ENCODE results near the gene CPSF3. TPM values are rescaled to one million over a fixed set of nuclear protein-coding genes. Genes with fewer than 3 reads are reported as not detected.

CPSF3 gene
- total RNA-seq, 1 experiment from 2014 or later: 72.6 TPM

DNA sequence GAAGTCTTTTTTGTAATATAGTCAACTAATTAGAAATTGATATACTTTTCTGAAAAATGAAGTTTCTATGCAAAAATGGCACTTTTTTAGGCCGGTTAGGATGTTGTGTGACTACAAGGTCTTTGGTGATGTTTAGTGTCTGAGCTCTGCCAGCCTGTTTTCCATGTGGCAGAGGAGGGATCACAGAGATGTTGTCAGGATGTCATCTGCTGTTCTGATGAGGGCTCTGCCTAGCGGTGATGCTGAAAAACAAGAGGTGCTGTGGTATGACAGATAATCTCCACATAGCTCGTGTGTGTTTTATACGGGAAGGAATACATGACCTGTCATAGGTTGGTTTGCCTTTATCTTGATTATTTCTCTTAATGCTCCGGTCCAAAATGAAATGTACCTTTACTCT is 38.9 kb downstream of the CPSF3 start:
- no peaks in the 10 kb centered on the region for H3K27me3 ChIP-seq (ENCODE audit: low read length)
- H3K36me3 ChIP-seq (ENCODE audit: insufficient read depth, low read length): peaks cover 20% of the 10 kb centered on the region
- DNase-seq: no peak
- no peak overlapping the region for H3K9ac ChIP-seq (ENCODE audit: low read length)
- H3K4me2 ChIP-seq (ENCODE audit: low read depth, low read length, poor library complexity, severe bottlenecking): no peak overlapping the region
- no peaks in the 10 kb centered on the region for H3K79me2 ChIP-seq (ENCODE audit: low read length)
- H3K9me2 ChIP-seq (replicated peaks; ENCODE audit: insufficient read depth, low read length): no peaks in the 10 kb centered on the region
- no peak overlapping the region for H3K4me3 ChIP-seq (ENCODE audit: low read length)
- H4K20me1 ChIP-seq (ENCODE audit: insufficient read depth, low read depth, low read length): no peaks in the 10 kb centered on the region
- no peaks in the 10 kb centered on the region for H3K4me1 ChIP-seq (ENCODE audit: low read length)
- no peak overlapping the region for H3K27ac ChIP-seq (ENCODE audit: low read length)
- no peaks in the 10 kb centered on the region for H3K9me3 ChIP-seq (ENCODE audit: low read length)
- no peak overlapping the region for H2AFZ ChIP-seq (ENCODE audit: low read length)

DNA sequence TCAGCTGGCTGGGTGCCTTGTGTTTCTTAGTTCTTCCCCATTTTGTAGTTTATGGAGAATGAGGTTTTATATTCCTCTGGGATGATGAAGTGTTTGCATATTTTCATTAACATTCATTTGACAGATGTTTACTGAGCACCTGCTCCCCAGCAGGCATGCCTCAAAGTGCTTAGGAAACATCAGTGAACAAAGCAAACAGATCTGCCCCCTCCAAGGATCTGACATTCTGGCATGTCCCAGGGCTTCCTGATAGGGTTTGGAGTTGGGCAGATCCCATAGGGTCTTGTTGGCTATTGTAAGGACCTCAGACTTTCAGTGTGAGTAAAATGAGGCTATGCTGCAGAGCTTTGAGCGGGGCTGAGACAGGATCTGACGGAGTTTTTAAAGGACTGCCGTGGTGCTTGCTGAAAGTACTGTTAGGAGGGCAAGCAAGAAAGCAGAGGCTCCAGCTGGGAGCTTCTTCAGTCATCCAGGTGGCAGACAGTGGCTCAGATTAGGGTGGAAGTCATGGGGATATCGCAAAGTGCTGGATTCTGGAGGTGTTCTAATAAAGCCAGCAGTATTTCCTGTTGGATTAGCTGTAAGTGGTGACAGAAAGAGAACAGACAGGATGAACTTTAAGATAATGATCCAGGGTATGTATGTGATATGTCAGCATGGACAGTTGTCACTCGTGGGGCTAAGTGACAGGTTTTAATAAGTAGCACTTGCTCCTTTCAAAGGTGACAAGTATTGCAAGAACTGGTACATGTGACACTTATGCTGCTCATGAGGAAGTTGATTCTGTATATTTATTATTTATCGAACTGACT is 39.6 kb downstream of the CPSF3 start:
- Histone ChIP-seq H3K36me3 (ENCODE audit: insufficient read depth, low read length) (peaks cover 24% of the 10 kb centered on the region), H4K20me1 (ENCODE audit: insufficient read depth, low read depth, low read length) (no peaks in the 10 kb centered on the region), H3K4me1 (ENCODE audit: low read length) (no peaks in the 10 kb centered on the region), H3K27ac (ENCODE audit: low read length) (no peak overlapping the region), H3K9me3 (ENCODE audit: low read length) (no peaks in the 10 kb centered on the region), H3K4me3 (ENCODE audit: low read length) (no peak overlapping the region), H3K79me2 (ENCODE audit: low read length) (no peaks in the 10 kb centered on the region), H3K4me2 (ENCODE audit: low read depth, low read length, poor library complexity, severe bottlenecking) (no peak overlapping the region), H3K27me3 (ENCODE audit: low read length) (no peaks in the 10 kb centered on the region), H3K9ac (ENCODE audit: low read length) (no peak overlapping the region), H2AFZ (ENCODE audit: low read length) (no peak overlapping the region), H3K9me2 (replicated peaks; ENCODE audit: insufficient read depth, low read length) (no peaks in the 10 kb centered on the region)
- no peak for DNase-seq

DNA sequence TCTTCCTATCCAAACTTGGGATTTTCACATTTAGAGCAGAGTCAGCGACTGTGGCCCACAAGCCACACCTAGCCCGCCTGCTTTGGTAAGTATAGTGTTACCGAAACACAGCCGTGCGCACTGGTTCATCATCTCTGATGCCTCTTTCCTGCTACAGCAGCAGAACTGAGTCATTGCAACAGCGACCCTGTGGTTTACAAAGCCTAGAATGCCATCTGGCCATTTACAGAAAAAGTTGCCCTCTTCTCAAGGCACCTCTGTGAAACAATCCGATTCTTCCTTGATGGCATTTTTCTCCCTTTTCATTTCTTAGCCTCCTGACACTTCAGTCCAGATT is 40.2 kb downstream of the CPSF3 start:
- no peak for DNase-seq
- Histone ChIP-seq H3K9ac (ENCODE audit: low read length) (no peak overlapping the region), H4K20me1 (ENCODE audit: insufficient read depth, low read depth, low read length) (no peaks in the 10 kb centered on the region), H3K9me2 (replicated peaks; ENCODE audit: insufficient read depth, low read length) (no peaks in the 10 kb centered on the region), H3K27ac (ENCODE audit: low read length) (no peak overlapping the region), H2AFZ (ENCODE audit: low read length) (no peak overlapping the region), H3K4me1 (ENCODE audit: low read length) (no peaks in the 10 kb centered on the region), H3K9me3 (ENCODE audit: low read length) (no peaks in the 10 kb centered on the region), H3K4me3 (ENCODE audit: low read length) (no peak overlapping the region), H3K4me2 (ENCODE audit: low read depth, low read length, poor library complexity, severe bottlenecking) (no peak overlapping the region), H3K79me2 (ENCODE audit: low read length) (no peaks in the 10 kb centered on the region), H3K27me3 (ENCODE audit: low read length) (no peaks in the 10 kb centered on the region), H3K36me3 (ENCODE audit: insufficient read depth, low read length) (peaks cover 24% of the 10 kb centered on the region)

DNA sequence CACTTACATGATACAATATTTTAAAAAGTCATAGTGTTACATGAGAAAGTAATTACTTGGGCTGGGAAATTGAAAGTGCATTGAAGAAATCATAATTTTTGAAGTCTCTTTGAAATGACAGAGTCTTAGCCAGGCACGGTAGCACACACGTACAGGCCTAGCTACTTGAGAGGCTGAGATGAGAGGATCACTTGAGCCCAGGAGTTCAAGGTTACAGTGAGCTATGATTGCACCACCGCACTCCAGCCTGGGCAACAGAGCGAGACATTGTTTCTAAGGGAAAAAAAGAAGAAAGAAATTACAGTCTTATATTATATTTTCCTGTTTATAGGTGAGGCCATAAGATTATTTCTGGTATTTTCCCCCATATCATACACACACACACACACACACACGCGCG is 41.7 kb downstream of the CPSF3 start:
- DNase-seq: no peak
- Histone ChIP-seq H3K4me1 (ENCODE audit: low read length) (no peaks in the 10 kb centered on the region), H3K9me3 (ENCODE audit: low read length) (no peaks in the 10 kb centered on the region), H3K36me3 (ENCODE audit: insufficient read depth, low read length) (peaks cover 20% of the 10 kb centered on the region), H2AFZ (ENCODE audit: low read length) (no peak overlapping the region), H3K27me3 (ENCODE audit: low read length) (no peaks in the 10 kb centered on the region), H3K9ac (ENCODE audit: low read length) (no peak overlapping the region), H4K20me1 (ENCODE audit: insufficient read depth, low read depth, low read length) (no peaks in the 10 kb centered on the region), H3K4me2 (ENCODE audit: low read depth, low read length, poor library complexity, severe bottlenecking) (no peak overlapping the region), H3K79me2 (ENCODE audit: low read length) (no peaks in the 10 kb centered on the region), H3K9me2 (replicated peaks; ENCODE audit: insufficient read depth, low read length) (no peaks in the 10 kb centered on the region), H3K4me3 (ENCODE audit: low read length) (no peak overlapping the region), H3K27ac (ENCODE audit: low read length) (no peak overlapping the region)

DNA sequence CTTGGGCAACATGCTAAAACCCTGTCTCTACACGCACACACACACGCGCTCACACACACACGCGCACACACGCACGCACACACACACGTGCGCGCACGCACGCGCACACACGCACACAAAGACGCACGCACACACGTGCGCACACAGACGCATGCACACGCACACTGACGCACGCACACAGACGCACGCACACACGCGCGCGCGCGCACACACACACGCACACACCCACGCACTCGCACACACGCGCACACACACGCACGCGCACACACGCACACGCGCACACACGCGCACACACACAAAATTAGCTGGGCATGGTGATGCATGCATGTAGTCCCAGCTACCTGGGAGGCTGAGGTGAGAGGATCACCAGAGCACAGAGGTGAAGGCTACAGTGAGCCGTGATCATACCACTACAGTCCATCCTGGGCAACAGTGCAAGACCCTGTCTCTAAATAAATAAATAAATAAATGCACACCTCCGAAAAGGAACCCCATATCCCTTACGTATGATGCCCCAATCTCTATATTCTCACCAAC is 42.8 kb downstream of the CPSF3 start:
- no peak overlapping the region for H3K27ac ChIP-seq (ENCODE audit: low read length)
- no peak overlapping the region for H3K9ac ChIP-seq (ENCODE audit: low read length)
- H3K79me2 ChIP-seq (ENCODE audit: low read length): no peaks in the 10 kb centered on the region
- no peak overlapping the region for H2AFZ ChIP-seq (ENCODE audit: low read length)
- no peaks in the 10 kb centered on the region for H4K20me1 ChIP-seq (ENCODE audit: insufficient read depth, low read depth, low read length)
- H3K36me3 ChIP-seq (ENCODE audit: insufficient read depth, low read length): peaks cover 19% of the 10 kb centered on the region; the same call in 1 of the 2 replicates
- no peak overlapping the region for H3K4me3 ChIP-seq (ENCODE audit: low read length)
- H3K27me3 ChIP-seq (ENCODE audit: low read length): no peaks in the 10 kb centered on the region
- no peak for DNase-seq
- H3K9me2 ChIP-seq (replicated peaks; ENCODE audit: insufficient read depth, low read length): no peaks in the 10 kb centered on the region
- H3K9me3 ChIP-seq (ENCODE audit: low read length): no peaks in the 10 kb centered on the region
- H3K4me2 ChIP-seq (ENCODE audit: low read depth, low read length, poor library complexity, severe bottlenecking): no peak overlapping the region
- H3K4me1 ChIP-seq (ENCODE audit: low read length): no peaks in the 10 kb centered on the region

DNA sequence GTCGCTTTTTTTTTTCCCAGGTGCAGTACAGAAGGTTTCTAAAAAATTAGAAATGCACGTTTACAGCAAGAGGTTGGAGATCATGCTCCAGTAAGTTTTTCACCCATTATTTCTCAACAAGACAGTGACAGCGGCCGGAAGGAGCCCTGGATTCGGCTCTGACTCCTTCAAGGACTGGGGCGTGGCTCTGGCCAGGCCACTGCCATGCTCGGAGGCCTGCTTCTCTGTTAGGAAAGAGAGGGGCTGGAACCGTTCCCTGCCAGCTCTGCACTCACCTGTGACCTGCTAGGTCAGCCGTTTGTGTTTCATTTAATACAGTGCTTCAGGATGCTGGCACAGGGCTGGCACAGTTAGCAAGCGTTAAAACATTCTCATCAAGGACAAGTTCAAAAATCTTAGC is 44.2 kb downstream of the CPSF3 start:
- Histone ChIP-seq H3K36me3 (ENCODE audit: insufficient read depth, low read length) (peaks cover 23% of the 10 kb centered on the region; the same call in 1 of the 2 replicates), H3K9me3 (ENCODE audit: low read length) (no peaks in the 10 kb centered on the region), H3K27me3 (ENCODE audit: low read length) (no peaks in the 10 kb centered on the region), H3K9ac (ENCODE audit: low read length) (no peak overlapping the region), H4K20me1 (ENCODE audit: insufficient read depth, low read depth, low read length) (no peaks in the 10 kb centered on the region), H3K4me2 (ENCODE audit: low read depth, low read length, poor library complexity, severe bottlenecking) (no peak overlapping the region), H3K4me3 (ENCODE audit: low read length) (no peak overlapping the region), H3K27ac (ENCODE audit: low read length) (no peak overlapping the region), H3K4me1 (ENCODE audit: low read length) (no peaks in the 10 kb centered on the region), H3K9me2 (replicated peaks; ENCODE audit: insufficient read depth, low read length) (no peaks in the 10 kb centered on the region), H3K79me2 (ENCODE audit: low read length) (no peaks in the 10 kb centered on the region), H2AFZ (ENCODE audit: low read length) (no peak overlapping the region)
- no peak for DNase-seq

DNA sequence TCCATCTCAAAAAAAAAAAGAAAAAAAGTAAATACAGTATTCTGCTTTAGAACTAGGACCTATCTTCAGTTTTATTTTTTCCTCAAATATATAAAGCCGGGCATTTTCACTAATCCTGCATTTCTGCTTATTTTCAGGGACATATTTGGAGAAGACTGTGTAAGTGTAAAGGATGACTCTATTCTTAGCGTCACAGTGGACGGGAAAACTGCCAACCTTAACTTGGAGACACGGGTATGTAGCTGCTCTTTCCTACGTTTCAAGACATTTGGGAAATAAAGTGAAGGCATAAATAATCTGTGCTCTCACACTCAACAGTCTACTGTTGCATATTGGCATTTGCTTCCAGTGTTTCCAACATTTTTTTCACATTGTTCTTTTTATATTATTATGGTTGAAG is 47.8 kb downstream of the CPSF3 start:
- DNase-seq: no peak

DNA sequence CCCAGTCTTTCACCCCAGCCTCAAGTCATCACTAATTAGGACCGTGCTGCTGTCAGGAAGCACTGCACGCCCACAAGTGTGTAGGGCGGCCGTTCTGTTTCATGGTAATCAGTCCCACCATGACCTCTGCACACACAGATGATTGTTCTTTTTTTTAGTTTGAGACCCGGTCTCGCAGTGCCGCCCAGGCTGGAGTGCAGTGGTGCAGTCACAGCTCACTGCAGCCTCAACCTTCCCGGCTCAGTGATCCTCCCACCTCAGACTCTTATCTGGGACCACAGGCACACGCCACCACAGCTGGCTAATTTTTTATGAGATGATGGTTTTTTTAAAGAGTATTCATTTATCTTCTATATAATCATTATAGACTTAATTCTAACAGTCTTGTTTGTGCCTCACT is 49.1 kb downstream of the CPSF3 start:
- no peaks in the 10 kb centered on the region for H3K9me2 ChIP-seq (replicated peaks; ENCODE audit: insufficient read depth, low read length)
- H3K27me3 ChIP-seq (ENCODE audit: low read length): no peaks in the 10 kb centered on the region
- peaks cover 21% of the 10 kb centered on the region for H3K79me2 ChIP-seq (ENCODE audit: low read length)
- H3K27ac ChIP-seq (ENCODE audit: low read length): no peak overlapping the region
- H3K9me3 ChIP-seq (ENCODE audit: low read length): no peaks in the 10 kb centered on the region
- no peak overlapping the region for H3K9ac ChIP-seq (ENCODE audit: low read length)
- H2AFZ ChIP-seq (ENCODE audit: low read length): no peak overlapping the region
- H3K4me3 ChIP-seq (ENCODE audit: low read length): no peak overlapping the region
- H3K4me1 ChIP-seq (ENCODE audit: low read length): peaks cover 19% of the 10 kb centered on the region
- no peak for DNase-seq
- H4K20me1 ChIP-seq (ENCODE audit: insufficient read depth, low read depth, low read length): no peaks in the 10 kb centered on the region
- H3K36me3 ChIP-seq (ENCODE audit: insufficient read depth, low read length): peaks cover 15% of the 10 kb centered on the region; the same call in 1 of the 2 replicates
- H3K4me2 ChIP-seq (ENCODE audit: low read depth, low read length, poor library complexity, severe bottlenecking): no peak overlapping the region

More for the DNA sequence above, 47.8 kb downstream of the CPSF3 start:
- no peak overlapping the region for H3K4me3 ChIP-seq (ENCODE audit: low read length)
- H3K4me1 ChIP-seq (ENCODE audit: low read length): peaks cover 19% of the 10 kb centered on the region
- peaks cover 17% of the 10 kb centered on the region; the same call in 1 of the 2 replicates for H3K36me3 ChIP-seq (ENCODE audit: insufficient read depth, low read length)
- no peak overlapping the region for H2AFZ ChIP-seq (ENCODE audit: low read length)
- H3K79me2 ChIP-seq (ENCODE audit: low read length): peaks cover 13% of the 10 kb centered on the region
- H4K20me1 ChIP-seq (ENCODE audit: insufficient read depth, low read depth, low read length): no peaks in the 10 kb centered on the region
- no peak overlapping the region for H3K27ac ChIP-seq (ENCODE audit: low read length)
- no peaks in the 10 kb centered on the region for H3K9me2 ChIP-seq (replicated peaks; ENCODE audit: insufficient read depth, low read length)
- H3K4me2 ChIP-seq (ENCODE audit: low read depth, low read length, poor library complexity, severe bottlenecking): no peak overlapping the region
- H3K27me3 ChIP-seq (ENCODE audit: low read length): no peaks in the 10 kb centered on the region
- H3K9ac ChIP-seq (ENCODE audit: low read length): no peak overlapping the region
- no peaks in the 10 kb centered on the region for H3K9me3 ChIP-seq (ENCODE audit: low read length)

All from Karpas-422 (cell line).